ENCODE measurements around the gene RAVER1.
A peak's percentile ranks its signal among the peaks of the same experiment; 100 is the strongest.

Gene RAVER1

GRCh38 chr19:10317045-10317856 is 16.1 kb downstream of the RAVER1 start:
- no peak for DNase-seq

- DNase-seq: no peak
These were observed 16.9 kb downstream of the RAVER1 start for GRCh38 chr19:10316229-10317044.

- DNase-seq: peak; percentile 92
These were observed 17.8 kb downstream of the RAVER1 start, which contains the start of gene FDX2 for GRCh38 chr19:10315335-10316214. Gene FDX2, minus strand, starts transcription at chr19:10316015. Its CDS starts 19 bp downstream, at chr19:10315996.

- no peak for DNase-seq
These were observed 23.9 kb downstream of the RAVER1 start, which contains the start of gene ZGLP1 for GRCh38 chr19:10309423-10309822. Gene ZGLP1, minus strand, starts transcription at chr19:10309815.

- no peak for DNase-seq
These were observed 27.0 kb downstream of the RAVER1 start for GRCh38 chr19:10306327-10306726.

- no peak for DNase-seq
These were observed 28.1 kb downstream of the RAVER1 start for GRCh38 chr19:10305139-10305806.

- DNase-seq: no peak
These were observed 33.5 kb downstream of the RAVER1 start for GRCh38 chr19:10299545-10300458.

- no peak for DNase-seq
These were observed 37.3 kb downstream of the RAVER1 start for GRCh38 chr19:10295847-10296591.

- no peak for DNase-seq
These were observed 38.0 kb downstream of the RAVER1 start for GRCh38 chr19:10295305-10295846.

- no peak for DNase-seq
These were observed 39.0 kb downstream of the RAVER1 start for GRCh38 chr19:10294368-10294697.

GRCh38 chr19:10293637-10294367 is 39.5 kb downstream of the RAVER1 start:
- DNase-seq: no peak

GRCh38 chr19:10292789-10293636 is 40.3 kb downstream of the RAVER1 start:
- DNase-seq: no peak

- no peak for DNase-seq
These were observed 41.0 kb downstream of the RAVER1 start for GRCh38 chr19:10292206-10292788.

GRCh38 chr19:10291554-10292205 is 41.6 kb downstream of the RAVER1 start:
- no peak for DNase-seq

GRCh38 chr19:10290876-10291553 is 42.3 kb downstream of the RAVER1 start:
- DNase-seq: no peak

- no peak for DNase-seq
These were observed 42.9 kb downstream of the RAVER1 start for GRCh38 chr19:10290357-10290875.

Measured in right forelimb (tissue), 1 donor.